Prostate gland (tissue), 2 donors: ENCODE measurements around the gene C1orf50. TPM values are rescaled to one million over a fixed set of nuclear protein-coding genes. Genes with fewer than 3 reads are reported as not detected.

Experiments
- DNase-seq: peaks from one replicate; pipeline ENCODE4 v3.0.0-alpha.2; 2019; ENCODE audit warnings: low spot score
- H3K27ac ChIP-seq, 2 donors: fragments of 200-600 bp; sonication (generic); 2 replicates each; pipeline ENCODE4 v1.5.1; 2017 to 2019
- H3K27me3 ChIP-seq: fragments of 200-600 bp; sonication (generic); replicated peaks from 2 replicates; pipeline ENCODE4 v1.5.1; 2019; ENCODE audit not compliant: insufficient read depth
- H3K36me3 ChIP-seq, 2 donors: fragments of 200-600 bp; sonication (generic); 1 replicate in 1 of 2; 2 replicates in 1 of 2; pipeline versions ENCODE4 v1.5.1 to v1.8.1; 2017 to 2019
- H3K4me1 ChIP-seq: fragments of 200-600 bp; sonication (generic); replicated peaks from 2 replicates; pipeline ENCODE4 v1.5.1; 2019
- H3K4me3 ChIP-seq, 2 donors: fragments of 200-600 bp; sonication (generic); 2 replicates each; pipeline ENCODE4 v1.5.1; 2017 to 2019
- H3K9me3 ChIP-seq: fragments of 200-600 bp; sonication (generic); 2 replicates; pipeline ENCODE4 v1.5.1; 2017
- POLR2A ChIP-seq: fragments of 450-650 bp; IDR thresholded peaks from one replicate; pipeline ENCODE4 v1.6.1; 2016; ENCODE audit warnings: antibody characterized with exemption, mild to moderate bottlenecking
- POLR2AphosphoS5 ChIP-seq: sonication (generic); formaldehyde crosslinking; IDR thresholded peaks from one replicate; pipeline ENCODE4 v1.6.1; 2017; ENCODE audit warnings: antibody characterized with exemption
- WGBS: methylation state at CpG from one replicate; pipeline ENCODE4 v1.1.5; 2018; 5-methylcytosine and 5-hydroxymethylcytosine counted together
- intact Hi-C: fragments of 100-400 bp; cut with DNase I; formaldehyde crosslinking; loops from one replicate; pipeline ENCODE4 v1.14.2; 2022
- total RNA-seq, 2 donors: library from RNA; depleted of rRNA; stranded (reverse); fragments of >200 nt; gene quantifications; one replicate each; pipeline ENCODE4 v1.1.0, GENCODE V29; 2016
- TF ChIP-seq, protein P1 (sequence below), 4 experiments: fragments of 200-600 bp in 2 of 4; fragments of 450-650 bp in 2 of 4; sonication (generic) in 2 of 4; IDR thresholded peaks; 1 replicate in 3 of 4; 2 replicates in 1 of 4; pipeline ENCODE4 v1.5.1; 2016 to 2019; ENCODE audit warnings: antibody characterized with exemption in 4 of 4, mild to moderate bottlenecking in 2 of 4, moderate library complexity in 2 of 4

Gene C1orf50
- total RNA-seq, 2 donors from 2014 or later, result 3.3 to 3.6 TPM

DNA sequence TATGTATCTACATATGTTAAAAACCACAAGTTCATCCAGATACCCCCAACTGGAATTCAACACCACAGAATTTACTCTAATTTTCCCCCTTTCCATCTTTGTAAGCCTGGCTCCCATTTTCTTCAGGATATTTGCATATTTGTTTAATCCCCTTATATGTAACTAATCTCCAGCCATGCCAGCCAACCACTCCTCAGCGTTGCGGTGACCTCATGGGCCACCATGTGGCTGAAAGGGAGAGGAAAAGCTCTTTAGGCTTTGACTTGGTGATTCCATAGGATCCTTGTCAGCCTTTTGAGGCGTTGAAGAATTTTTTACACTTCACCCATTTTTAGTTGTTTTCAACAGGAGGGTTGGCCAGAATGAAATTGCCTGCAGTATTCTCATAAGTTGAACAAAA lies 37.0 kb upstream of the C1orf50 start:
- WGBS, result 93% methylated on average over 3 of the region's 3 CpGs
- no peak for TF ChIP-seq POLR2AphosphoS5
- TF ChIP-seq, protein P1, sequence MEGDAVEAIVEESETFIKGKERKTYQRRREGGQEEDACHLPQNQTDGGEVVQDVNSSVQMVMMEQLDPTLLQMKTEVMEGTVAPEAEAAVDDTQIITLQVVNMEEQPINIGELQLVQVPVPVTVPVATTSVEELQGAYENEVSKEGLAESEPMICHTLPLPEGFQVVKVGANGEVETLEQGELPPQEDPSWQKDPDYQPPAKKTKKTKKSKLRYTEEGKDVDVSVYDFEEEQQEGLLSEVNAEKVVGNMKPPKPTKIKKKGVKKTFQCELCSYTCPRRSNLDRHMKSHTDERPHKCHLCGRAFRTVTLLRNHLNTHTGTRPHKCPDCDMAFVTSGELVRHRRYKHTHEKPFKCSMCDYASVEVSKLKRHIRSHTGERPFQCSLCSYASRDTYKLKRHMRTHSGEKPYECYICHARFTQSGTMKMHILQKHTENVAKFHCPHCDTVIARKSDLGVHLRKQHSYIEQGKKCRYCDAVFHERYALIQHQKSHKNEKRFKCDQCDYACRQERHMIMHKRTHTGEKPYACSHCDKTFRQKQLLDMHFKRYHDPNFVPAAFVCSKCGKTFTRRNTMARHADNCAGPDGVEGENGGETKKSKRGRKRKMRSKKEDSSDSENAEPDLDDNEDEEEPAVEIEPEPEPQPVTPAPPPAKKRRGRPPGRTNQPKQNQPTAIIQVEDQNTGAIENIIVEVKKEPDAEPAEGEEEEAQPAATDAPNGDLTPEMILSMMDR (IDR thresholded peaks at IDR 0.05), result no peak
- no peak for TF ChIP-seq POLR2A
- H3K9me3 ChIP-seq, result no peaks in the 10 kb centered on the region
- H3K27me3 ChIP-seq, result no peaks in the 10 kb centered on the region
- intact Hi-C loops, result no loop called here
- H3K4me1 ChIP-seq, result no peaks in the 10 kb centered on the region
- H3K36me3 ChIP-seq, result no peaks in the 10 kb centered on the region
- H3K27ac ChIP-seq, result no peak overlapping the region
- no peak for DNase-seq
- no peak overlapping the region for H3K4me3 ChIP-seq

GRCh38 chr1:42730988-42731387 lies 36.1 kb upstream of the C1orf50 start:
- Histone ChIP-seq H3K27me3 (no peaks in the 10 kb centered on the region), H3K4me3 (no peak overlapping the region), H3K36me3 (no peaks in the 10 kb centered on the region), H3K27ac (no peak overlapping the region), H3K4me1 (no peaks in the 10 kb centered on the region), H3K9me3 (no peaks in the 10 kb centered on the region)
- TF ChIP-seq POLR2A (no peak), POLR2AphosphoS5 (no peak)
- TF ChIP-seq, protein P1 (IDR thresholded peaks at IDR 0.05), result no peak
- 74% methylated on average over 4 of the region's 4 CpGs for WGBS
- no peak for DNase-seq
- intact Hi-C loops, result no loop called here

DNA sequence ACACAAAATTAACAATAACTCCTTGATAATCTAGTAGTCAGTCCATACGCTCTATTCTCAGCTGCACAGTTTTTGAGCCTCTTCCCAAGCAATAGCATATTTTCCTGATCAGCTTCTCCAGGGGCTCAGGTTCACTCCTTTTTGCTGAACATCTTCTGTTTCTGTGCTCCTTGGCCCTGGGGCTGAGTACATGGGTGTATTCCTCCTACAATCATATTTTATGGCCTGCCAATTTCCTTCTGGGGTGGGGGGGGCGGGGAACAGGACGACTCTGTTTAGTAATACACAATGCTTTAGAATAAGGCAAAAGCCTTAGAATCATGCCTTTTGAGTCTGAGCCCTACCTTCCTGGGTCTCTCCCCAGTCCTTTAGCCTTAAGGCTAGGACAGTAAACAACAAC lies 35.5 kb upstream of the C1orf50 start:
- DNase-seq, result no peak
- WGBS, result 66% methylated on average over 3 of the region's 3 CpGs

GRCh38 chr1:42732126-42732680 lies 34.8 kb upstream of the C1orf50 start:
- WGBS, result 81% methylated on average over 10 of the region's 10 CpGs
- no peak overlapping the region for H3K4me3 ChIP-seq
- no peak overlapping the region for H3K27ac ChIP-seq
- intact Hi-C loops, result no loop called here
- H3K27me3 ChIP-seq, result no peaks in the 10 kb centered on the region
- H3K9me3 ChIP-seq, result no peaks in the 10 kb centered on the region
- TF ChIP-seq POLR2A (no peak), POLR2AphosphoS5 (no peak)
- TF ChIP-seq, protein P1 (IDR thresholded peaks at IDR 0.05), result no peak
- H3K4me1 ChIP-seq, result no peaks in the 10 kb centered on the region
- no peak for DNase-seq
- H3K36me3 ChIP-seq, result no peaks in the 10 kb centered on the region

More for the DNA sequence above, 35.5 kb upstream of the C1orf50 start:
- intact Hi-C loops, result no loop called here
- Histone ChIP-seq H3K27me3 (no peaks in the 10 kb centered on the region), H3K9me3 (no peaks in the 10 kb centered on the region), H3K36me3 (no peaks in the 10 kb centered on the region), H3K4me1 (no peaks in the 10 kb centered on the region), H3K4me3 (no peak overlapping the region), H3K27ac (no peak overlapping the region)
- TF ChIP-seq, protein P1 (IDR thresholded peaks at IDR 0.05), result no peak
- no peak for TF ChIP-seq POLR2AphosphoS5
- TF ChIP-seq POLR2A, result no peak

GRCh38 chr1:42733415-42734200 lies 33.4 kb upstream of the C1orf50 start:
- Histone ChIP-seq H3K9me3 (no peaks in the 10 kb centered on the region), H3K4me1 (no peaks in the 10 kb centered on the region), H3K27ac (no peak overlapping the region), H3K4me3 (no peak overlapping the region), H3K36me3 (no peaks in the 10 kb centered on the region), H3K27me3 (no peaks in the 10 kb centered on the region)
- no peak for TF ChIP-seq POLR2AphosphoS5
- TF ChIP-seq, protein P1 (IDR thresholded peaks at IDR 0.05), result no peak
- no peak for TF ChIP-seq POLR2A
- no peak for DNase-seq
- intact Hi-C loops, result no loop called here
- WGBS, result 87% methylated on average over 12 of the region's 12 CpGs
